HL-60 (cell line): ENCODE results near the gene CSNK1D.

Source experiments
- TF ChIP-seq, protein P1 (sequence below): IDR thresholded peaks from one replicate; pipeline ENCODE4 v1.5.1; 2011; ENCODE audit warnings: low read length, control low read depth, inconsistent platforms; ENCODE audit not compliant: insufficient read depth
- TF ChIP-seq, protein P2 (sequence below): IDR thresholded peaks from 2 replicates; pipeline ENCODE4 v1.6.1; 2012; ENCODE audit warnings: low read depth; ENCODE audit not compliant: insufficient replicate concordance

DNA sequence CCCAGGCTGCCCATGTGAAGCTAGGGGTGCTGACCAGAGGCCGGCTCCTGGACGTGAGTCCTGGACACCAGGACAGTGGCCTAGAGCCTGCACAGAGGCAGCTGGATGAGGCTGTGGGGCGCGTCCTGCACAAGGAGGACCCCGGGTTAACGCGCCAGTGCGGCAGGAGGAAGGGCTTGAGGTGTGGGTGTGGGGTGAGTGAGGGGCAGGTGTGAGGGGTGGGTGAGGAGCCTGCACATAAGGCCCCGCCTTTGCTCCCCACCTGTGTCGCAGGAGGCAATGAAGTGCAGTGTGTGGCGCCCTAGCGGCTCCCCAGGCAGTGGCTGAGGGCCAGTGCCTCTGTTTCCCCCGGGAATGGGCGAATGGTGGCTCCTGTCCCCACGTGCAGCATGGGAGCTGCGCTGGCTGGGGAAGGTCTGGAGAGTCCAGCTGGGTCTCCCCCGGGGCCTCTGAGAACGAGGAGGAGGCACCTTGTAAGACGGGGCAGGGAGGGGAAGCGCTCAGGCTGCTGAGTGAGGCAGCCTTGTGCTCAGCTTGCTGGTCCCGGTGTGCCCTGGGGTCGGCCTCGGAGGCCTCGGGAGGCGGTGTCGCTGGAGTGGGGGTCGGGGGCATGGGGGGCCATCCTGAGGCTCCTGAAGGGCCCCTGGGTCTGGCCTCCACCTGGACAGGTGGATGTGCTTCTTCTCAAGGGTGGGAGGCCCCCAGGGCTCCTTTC lies 40.7 kb upstream of the CSNK1D start:
- TF ChIP-seq, protein P1, sequence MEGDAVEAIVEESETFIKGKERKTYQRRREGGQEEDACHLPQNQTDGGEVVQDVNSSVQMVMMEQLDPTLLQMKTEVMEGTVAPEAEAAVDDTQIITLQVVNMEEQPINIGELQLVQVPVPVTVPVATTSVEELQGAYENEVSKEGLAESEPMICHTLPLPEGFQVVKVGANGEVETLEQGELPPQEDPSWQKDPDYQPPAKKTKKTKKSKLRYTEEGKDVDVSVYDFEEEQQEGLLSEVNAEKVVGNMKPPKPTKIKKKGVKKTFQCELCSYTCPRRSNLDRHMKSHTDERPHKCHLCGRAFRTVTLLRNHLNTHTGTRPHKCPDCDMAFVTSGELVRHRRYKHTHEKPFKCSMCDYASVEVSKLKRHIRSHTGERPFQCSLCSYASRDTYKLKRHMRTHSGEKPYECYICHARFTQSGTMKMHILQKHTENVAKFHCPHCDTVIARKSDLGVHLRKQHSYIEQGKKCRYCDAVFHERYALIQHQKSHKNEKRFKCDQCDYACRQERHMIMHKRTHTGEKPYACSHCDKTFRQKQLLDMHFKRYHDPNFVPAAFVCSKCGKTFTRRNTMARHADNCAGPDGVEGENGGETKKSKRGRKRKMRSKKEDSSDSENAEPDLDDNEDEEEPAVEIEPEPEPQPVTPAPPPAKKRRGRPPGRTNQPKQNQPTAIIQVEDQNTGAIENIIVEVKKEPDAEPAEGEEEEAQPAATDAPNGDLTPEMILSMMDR: no peak
- TF ChIP-seq, protein P2, sequence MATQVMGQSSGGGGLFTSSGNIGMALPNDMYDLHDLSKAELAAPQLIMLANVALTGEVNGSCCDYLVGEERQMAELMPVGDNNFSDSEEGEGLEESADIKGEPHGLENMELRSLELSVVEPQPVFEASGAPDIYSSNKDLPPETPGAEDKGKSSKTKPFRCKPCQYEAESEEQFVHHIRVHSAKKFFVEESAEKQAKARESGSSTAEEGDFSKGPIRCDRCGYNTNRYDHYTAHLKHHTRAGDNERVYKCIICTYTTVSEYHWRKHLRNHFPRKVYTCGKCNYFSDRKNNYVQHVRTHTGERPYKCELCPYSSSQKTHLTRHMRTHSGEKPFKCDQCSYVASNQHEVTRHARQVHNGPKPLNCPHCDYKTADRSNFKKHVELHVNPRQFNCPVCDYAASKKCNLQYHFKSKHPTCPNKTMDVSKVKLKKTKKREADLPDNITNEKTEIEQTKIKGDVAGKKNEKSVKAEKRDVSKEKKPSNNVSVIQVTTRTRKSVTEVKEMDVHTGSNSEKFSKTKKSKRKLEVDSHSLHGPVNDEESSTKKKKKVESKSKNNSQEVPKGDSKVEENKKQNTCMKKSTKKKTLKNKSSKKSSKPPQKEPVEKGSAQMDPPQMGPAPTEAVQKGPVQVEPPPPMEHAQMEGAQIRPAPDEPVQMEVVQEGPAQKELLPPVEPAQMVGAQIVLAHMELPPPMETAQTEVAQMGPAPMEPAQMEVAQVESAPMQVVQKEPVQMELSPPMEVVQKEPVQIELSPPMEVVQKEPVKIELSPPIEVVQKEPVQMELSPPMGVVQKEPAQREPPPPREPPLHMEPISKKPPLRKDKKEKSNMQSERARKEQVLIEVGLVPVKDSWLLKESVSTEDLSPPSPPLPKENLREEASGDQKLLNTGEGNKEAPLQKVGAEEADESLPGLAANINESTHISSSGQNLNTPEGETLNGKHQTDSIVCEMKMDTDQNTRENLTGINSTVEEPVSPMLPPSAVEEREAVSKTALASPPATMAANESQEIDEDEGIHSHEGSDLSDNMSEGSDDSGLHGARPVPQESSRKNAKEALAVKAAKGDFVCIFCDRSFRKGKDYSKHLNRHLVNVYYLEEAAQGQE: no peak
